ENCODE measurements around the gene HIPK2.

The HIPK2 gene

DNA sequence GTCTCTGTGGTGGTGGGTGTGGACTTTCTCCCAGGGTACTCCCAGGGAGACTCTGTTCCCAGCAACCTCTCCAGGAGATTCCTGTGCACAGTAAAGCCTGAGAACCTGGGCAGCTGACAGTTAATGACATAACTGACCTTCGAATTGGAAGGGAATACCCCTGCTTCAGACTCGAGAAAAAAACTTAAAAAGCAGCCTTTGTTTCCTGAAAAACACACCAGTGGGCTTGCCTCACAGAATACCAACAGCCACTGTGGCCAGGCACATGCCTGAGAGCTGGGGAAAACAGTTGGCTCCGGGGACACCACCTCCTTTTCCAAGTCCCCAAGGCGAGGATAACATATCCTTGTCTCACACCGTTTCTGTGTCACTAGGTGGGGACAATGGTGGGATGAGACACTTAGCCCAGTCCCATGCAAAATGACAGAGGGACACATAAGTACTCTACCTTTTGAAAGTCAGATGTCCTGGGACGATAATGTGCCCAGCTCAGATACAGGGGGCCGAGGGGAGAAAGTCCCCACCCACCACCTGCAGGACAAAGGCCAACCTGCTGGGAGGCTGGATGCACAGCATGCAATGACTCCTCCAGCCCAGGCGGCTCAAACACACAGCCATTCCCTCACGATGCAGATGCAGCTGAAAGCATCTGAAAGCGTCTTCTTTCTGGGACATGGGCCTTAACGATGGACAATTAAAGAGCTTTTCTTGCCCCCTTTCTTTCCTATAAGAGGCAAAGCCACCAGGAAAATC is 65.6 kb downstream of the HIPK2 start:
- no peak for DNase-seq

- DNase-seq: no peak
Observed at GRCh38 chr7:139710036-139710435, 67.8 kb downstream of the HIPK2 start.

DNA sequence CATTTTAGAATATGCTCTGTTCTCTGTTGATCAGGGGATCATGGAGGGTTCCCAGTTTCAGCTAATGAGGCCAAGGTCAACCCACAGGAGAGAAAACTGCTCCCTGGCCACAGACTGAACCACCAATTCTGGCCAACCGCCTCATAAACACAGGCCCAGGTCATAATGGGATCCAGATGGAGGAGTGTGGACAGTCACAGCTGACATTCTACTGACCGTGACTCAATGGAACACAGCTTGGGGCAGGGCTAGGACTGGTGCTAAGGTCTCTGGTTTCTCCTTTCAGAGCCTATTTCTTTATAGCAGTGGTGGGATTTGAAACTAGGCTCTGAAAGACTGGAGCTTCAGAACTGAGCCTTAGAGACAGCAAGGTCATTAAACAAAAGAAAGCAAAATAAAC is 68.3 kb downstream of the HIPK2 start:
- DNase-seq: no peak

- no peak for DNase-seq
Observed at GRCh38 chr7:139708541-139708940, 69.3 kb downstream of the HIPK2 start.

GRCh38 chr7:139706837-139707236 is 71.0 kb downstream of the HIPK2 start:
- no peak for DNase-seq

- no peak for DNase-seq
Observed at GRCh38 chr7:139704308-139704879, 73.4 kb downstream of the HIPK2 start.

DNA sequence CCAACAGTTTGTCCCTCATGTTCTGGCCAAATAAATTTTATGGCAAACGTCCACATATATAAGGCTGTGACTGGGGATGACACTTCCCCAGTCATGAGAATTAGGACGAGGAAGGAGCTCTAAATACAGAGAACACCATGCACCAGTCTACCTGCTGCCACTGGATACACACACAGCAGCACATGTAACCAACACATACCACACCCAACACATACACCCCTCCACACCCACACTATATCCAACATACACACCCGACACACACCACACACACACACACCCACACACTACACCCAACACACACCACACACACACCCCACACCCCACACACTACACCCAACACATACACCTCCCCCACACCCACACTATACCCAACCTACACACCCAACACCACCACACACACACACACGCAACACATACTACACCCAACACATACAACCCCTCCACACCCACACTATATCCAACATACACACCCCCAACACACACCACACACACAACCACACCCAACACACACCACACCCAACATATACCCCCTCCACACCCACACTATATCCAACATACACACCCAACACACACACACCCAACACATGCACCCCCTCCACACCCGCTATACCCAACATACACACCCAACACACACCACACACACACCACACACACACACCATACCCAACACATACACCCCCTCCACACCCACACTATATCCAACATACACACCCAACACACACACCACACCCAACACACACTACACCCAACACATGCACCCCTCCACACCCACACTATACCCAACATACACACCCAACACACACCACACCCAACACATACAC is 74.1 kb downstream of the HIPK2 start:
- DNase-seq: no peak

GRCh38 chr7:139702811-139703486 is 74.8 kb downstream of the HIPK2 start:
- DNase-seq: no peak

- DNase-seq: no peak
Observed at GRCh38 chr7:139702313-139702731, 75.5 kb downstream of the HIPK2 start.

GRCh38 chr7:139701908-139702307 is 75.9 kb downstream of the HIPK2 start:
- DNase-seq: no peak

GRCh38 chr7:139700505-139701235 is 77.1 kb downstream of the HIPK2 start:
- DNase-seq: no peak

DNA sequence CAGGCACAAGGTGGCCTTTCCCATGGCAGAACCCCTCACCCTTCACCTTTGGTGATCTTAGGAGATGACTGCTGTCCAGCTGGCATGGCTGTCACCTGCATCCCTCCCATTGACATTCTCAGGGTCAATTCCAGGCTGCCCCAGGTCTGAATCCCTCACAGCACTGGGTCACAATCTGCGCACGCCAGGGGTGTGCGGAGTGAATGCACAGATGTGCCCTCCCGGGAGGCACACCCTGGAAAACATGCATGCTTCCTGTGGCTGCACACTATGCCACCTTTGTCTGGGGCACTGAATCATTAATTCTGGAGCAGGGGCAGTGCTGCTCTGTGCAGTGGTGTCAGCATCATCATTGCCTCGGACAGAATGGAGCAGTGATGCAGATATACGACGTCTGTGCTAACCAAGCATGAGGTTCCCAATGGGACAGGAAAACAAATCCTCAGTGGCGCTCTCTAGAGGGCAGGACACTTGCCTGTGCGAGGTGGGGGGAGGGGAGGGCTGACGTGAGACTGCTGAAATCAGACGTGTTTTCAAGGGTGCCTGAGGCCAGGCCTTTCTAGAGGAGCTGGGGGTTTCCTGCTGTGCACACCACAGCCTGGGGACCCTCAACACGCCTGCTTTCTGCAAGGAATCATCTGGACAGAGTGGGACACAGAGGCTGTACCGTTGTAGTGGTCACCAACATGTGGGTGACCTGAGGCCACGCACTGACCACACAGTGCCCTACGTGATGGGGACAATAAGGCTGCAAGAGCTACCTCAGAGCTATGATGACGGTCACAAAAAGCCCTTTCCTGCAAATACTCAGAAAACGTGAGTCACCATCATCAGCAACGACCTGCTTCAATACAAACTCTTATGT is 77.9 kb downstream of the HIPK2 start:
- no peak for DNase-seq

- DNase-seq: no peak
Observed at GRCh38 chr7:139698844-139699243, 79.0 kb downstream of the HIPK2 start.

DNA sequence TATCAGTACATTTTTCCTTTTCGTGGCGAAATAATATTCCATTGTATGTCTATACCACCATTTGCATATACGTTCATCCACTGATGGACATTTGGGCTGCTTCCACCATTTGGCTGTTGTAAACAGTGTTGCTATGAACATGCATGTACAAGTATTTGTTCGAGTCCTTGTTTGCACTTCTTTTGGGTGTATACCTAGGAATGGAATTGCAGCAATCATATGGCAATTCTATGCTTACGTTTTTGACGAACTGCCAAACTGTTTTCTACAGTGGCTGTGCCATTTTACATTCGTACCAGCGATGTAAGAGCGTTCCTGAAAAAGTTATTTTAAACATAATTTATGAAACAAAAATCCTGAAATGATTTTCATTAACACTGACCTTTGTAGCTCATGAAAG is 79.5 kb downstream of the HIPK2 start:
- no peak for DNase-seq

GRCh38 chr7:139697056-139697455 is 80.7 kb downstream of the HIPK2 start:
- DNase-seq: no peak

DNA sequence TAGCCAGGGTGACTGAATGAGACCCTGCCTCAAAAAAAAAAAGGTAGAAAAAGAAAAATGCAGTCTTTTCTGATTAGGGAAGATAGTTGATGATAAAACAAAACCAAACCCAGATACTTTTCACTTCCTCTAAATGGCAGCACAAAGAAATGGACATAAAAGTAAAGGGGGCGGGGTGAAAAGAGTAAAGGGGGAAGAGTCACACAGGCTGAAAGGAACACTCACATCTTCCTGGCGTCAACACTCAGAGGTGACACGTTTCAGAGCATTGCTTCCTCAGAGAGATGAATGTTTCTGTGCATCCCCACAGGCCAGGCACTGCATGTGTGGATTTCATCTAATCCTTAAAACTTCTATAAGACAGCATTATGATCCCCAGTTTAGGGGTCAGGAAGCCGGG is 81.2 kb downstream of the HIPK2 start:
- DNase-seq: no peak

DNA sequence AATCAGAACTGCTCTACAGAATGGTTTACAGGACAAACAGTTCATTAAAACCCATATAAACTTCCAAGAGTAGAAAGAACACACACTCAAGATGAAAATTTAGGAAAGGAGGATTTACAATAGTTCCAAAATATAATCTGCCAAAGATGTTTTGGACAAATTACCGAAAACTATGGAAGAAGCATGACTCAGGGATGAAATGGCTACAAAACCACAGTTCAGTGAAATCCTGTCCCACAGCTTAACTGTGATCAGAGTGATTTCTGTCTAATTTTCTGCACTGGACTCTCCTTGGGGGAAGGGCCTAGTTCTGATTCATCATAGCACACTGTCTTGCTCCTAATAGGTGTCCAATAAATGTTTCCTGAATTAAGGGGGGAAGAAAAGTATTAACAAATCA is 82.2 kb downstream of the HIPK2 start:
- no peak for DNase-seq

DNA sequence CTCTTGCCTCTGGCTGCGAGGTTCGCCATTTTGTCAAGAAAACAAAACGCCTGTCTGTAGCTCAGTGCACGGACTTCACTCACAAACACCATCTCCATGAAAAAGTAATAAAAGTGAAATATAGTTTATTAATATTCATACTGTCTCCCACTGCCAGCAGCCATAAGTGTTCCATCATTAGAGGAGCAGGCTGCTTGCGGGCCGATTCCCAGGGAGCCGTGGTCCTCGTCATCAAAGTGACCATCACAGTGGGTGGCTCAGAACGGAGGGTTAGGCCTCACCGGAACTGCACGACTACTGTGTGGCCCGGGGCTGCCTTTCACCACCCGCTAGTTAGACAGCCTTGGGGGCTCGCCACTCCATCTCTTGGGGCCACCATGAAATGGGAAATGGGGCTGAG is 82.7 kb downstream of the HIPK2 start:
- no peak for DNase-seq

GRCh38 chr7:139694389-139694676 is 83.5 kb downstream of the HIPK2 start:
- DNase-seq: no peak

- DNase-seq: no peak
Observed at GRCh38 chr7:139693651-139694388, 84.0 kb downstream of the HIPK2 start.

DNA sequence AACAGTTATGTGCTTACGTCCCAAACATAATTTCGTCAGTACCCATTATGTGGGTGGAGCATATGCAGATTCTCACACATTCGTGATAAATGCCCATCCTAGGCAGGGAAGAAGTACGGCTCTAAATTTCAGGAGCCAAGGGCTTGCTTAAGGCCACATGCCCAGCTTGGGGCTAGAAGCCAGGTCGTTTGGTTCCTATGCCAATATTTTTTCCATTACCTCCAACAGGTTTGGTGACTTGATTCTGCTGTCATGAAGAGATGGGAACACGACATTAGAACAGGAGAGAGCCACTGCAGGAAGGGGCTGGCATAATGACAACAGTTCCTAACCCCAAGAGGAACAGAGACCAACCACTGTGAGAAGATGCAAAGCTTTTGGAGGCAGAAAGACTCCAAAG is 85.1 kb downstream of the HIPK2 start:
- no peak for DNase-seq

Data from CD4-positive, alpha-beta T cell treated with Interleukin-21 for 1 hour (primary cell).